ENCODE results near the gene SMURF2.
A peak's percentile ranks its signal among the peaks of the same experiment; 100 is the strongest.

The SMURF2 gene

DNA sequence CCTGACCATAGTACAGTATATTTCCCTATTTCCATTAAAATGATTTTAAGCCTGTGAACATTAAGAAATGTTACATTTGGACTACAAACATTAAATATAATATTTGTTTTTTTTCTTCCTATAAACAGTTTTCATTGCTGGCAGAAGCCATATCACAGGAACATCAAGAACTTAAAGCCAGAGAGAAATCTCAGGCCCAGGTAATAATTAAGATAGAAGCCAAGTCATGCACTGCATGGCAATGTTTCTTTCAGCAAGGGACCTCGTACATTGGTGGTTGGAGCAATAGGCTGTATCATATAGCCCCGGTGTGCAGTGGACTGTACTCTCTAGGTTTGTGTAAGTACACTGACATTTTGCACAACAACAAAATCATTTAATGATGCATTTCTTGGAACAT lies 125.2 kb downstream of the SMURF2 start:
- no peak for DNase-seq (ENCODE audit: low spot score)

DNA sequence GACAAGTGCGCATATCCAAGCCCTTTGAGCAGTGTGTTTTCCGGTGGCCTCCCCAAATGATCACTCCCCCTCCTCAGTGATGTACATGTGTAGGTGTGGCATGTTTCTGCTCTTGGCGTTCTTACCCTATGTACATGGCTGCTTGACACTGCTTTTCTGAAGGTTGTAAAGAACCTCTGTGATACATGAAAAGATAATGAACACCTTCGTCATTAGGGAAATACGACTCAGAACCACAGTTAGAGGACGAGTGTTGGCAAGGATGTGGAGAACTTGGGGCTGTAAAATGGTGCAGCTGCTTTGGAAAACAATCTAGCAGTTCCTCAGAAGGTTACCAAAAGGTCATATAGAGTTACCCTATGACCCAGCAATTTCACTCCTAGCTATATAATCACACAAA lies 126.8 kb downstream of the SMURF2 start:
- no peak for DNase-seq (ENCODE audit: low spot score)

DNA sequence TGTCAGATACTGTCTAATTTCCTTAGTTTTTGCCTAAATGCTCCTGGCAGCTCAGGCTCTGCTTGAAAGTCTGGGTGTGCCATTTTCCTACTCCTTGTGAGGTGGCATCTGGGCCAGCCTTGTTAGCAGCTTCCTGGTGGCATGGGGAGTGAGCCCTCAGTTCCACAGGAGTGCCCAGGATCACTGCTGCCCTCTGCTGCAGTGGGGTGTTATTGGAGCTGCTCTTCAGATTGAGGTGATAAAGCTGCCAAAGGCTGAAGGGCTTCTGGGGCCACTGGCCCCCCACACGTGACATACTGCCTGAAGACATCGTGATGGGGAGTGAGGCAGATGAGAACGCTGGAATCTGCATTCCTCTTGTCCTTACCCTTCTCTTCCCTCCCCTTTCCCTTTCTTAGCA lies 127.9 kb downstream of the SMURF2 start:
- DNase-seq (ENCODE audit: low spot score) = peak; percentile 11

DNA sequence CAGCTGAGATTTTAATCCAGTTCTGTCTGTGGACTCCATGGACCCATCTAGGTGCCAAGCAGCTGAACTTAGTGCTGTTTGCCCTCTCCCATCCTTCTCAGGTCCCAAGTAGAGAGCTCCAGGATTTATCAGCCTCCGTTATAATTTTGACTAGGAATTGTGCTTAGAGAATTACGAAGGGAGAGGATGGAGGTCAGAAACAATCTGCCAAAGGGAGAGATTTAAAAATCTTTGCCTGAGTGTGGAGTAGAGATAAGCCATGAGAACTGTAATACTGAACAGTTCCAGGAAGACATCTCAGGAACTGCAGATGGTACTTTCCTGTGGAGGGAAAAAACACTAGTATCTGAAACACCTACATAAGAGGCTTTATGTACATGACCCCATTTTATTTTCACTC lies 128.3 kb downstream of the SMURF2 start:
- no peak for DNase-seq (ENCODE audit: low spot score)

DNA sequence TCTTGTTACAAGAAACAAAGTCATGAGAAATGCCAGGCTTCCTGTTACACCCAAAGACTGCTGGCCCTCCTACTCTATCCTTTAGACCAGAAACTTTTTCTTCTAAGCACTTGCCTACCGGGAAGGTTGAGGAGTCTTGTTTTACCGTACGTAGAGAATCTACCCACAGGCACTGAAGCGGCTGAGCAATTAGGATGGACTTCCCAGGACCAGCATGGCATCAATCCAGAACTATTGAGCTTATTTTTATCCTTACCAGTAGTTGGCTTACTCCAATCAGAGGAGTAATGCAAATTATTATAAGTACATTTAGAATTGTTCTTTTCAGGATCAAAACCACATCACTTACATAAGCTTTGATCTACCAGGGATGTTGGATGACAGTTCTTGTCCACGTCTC lies 129.7 kb downstream of the SMURF2 start:
- DNase-seq (ENCODE audit: low spot score) = no peak

DNA sequence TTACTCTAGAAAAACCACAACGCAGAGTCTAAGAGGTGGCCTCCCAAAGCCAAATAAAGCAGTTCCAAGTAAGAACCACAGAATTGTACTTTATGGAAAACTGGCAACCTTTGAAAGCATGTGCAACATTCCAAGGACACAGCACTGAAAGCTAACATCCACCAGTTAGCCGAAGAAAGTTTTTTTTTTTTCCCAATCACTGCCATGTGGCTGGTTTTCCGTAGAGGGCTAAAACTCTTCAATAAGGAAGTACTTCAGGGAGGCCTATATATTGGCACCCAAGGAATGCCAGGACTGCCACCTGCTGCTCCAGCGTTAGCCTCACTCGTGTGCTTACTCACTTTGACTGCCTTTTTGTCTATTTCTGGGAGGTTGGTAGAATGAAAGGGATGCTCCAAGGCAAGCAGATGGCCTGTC lies 130.1 kb downstream of the SMURF2 start:
- DNase-seq (ENCODE audit: low spot score) = peak; percentile 52

DNA sequence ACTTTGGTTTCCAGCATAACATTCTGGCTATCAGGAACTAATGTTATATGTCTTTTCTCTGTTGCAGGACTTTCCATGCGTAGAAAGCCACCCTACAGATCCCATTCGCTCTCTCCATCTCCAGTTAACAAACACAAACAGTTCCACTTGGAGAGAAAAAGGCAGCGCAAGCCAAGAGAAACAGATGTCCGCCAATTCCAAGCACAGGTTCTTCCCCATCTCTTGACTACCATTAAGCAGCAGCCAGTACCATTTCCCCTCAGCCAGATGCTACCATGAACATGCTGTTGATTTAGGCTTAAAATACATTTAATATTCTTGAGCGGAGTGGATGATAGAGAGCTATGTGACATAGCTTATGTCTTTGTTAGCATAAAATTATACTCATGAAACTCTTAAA lies 132.9 kb downstream of the SMURF2 start:
- DNase-seq (ENCODE audit: low spot score) = no peak

DNA sequence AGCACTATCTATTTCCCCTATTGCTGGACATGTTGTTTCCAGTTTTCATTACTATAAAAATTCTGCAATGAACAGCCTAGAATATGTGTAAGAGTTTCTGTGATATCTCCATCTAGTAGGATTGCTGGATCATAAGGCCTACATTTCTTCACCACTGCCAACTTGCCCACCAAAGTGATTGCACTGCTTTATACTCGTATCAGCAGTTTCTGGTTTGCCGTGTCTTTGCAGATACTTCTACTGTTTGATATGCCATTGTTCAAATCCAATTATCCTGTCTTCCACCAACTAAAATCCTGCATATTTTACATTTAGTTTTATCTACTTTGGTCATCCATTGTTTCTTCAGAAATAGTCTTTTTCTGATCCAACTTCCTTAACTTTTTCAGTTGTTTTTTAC lies 134.2 kb downstream of the SMURF2 start:
- no peak for DNase-seq (ENCODE audit: low spot score)

DNA sequence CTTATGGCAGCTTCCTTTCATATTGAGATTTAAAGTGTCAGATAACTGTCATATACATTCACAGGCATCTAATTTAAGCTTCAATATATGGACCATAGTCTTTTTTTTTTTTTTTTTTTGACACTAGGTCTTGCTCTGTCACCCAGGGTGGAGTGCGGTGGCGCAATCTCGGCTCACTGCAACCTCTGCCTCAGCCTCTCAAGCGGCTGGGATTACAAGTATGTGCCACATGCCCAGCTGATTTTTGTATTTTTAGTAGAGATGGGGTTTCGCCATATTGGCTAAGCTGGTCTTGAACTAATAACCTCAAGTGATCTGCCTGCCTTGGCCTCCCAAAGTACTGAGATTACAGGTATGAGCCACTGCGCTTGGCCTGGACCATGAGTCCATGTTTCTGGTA lies 141.7 kb downstream of the SMURF2 start:
- no peak for DNase-seq (ENCODE audit: low spot score)

DNA sequence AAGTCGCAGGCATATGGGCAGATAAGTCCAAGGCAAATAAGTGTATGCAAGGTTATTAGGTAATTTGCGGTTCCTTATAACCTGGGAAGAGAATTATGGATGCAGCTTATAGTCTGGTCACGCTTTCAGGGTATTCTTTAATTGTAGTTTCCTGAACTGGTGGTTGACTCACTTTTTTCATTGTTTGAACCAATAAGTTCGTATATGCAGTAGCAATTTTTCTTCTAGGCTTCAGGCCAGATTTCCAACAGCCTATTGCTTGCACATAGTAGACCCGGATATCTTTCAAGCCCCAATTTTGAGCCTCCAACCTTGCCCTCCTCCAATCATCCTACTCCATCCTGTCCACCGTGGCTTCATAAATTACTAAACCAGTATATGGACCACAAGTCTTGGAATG lies 142.5 kb downstream of the SMURF2 start:
- DNase-seq (ENCODE audit: low spot score) = no peak

DNA sequence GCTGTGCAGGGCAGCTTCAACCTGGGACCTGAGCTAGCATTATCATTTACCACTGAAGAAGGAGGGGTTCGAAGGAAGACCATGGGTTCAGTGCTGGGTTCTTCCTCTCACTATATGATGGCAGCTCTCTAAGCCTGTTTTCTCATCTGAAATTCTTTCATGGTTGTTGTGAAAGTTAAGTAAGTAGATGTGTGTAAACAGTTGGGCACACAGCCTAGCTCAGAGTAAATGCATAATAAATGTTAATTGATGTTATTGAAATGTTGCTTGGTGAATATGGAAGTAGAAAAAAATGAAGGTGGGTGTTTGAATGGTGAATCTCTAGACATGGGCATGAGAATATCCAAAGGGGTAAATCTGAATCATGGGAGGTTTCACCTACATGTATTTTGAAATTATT lies 146.3 kb downstream of the SMURF2 start:
- DNase-seq (ENCODE audit: low spot score) = no peak

DNA sequence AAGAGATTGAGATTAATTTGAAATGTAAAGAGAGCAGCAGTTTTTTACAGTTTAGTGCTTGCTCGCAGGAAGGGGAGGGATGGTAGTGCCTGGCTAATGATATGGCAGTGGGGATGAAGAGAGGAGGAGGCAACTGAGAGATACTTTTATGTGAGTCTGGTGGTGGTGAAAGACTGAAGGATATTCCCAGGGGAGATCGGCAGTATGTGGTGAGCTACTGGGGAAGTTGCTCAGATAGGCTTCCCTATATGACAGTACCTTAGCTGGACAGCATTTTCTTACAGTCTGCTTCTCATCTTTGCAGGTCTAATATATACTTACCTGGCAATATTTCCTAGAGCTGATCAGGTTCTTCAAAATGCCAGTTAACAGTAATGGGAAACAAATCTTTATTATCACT lies 146.7 kb downstream of the SMURF2 start:
- DNase-seq (ENCODE audit: low spot score) = no peak

DNA sequence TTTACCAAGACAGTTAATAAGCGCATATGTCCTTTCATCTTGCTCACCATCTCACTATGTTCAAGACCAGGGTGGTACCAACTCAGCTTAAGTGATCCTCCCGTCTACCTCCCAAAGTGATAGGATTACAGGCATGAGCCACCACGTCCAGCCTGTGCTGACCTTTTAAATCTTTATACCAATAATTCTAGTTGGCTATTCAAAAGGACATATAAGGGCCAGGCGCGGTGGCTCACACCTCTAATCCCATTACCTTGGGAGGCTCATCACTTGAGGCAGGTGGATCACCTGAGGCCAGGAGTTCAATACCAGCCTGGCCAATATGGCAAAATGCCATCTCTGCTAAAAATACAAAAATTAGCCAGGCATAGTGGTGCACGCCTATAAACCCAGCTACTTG lies 152.9 kb downstream of the SMURF2 start:
- DNase-seq (ENCODE audit: low spot score) = no peak

DNA sequence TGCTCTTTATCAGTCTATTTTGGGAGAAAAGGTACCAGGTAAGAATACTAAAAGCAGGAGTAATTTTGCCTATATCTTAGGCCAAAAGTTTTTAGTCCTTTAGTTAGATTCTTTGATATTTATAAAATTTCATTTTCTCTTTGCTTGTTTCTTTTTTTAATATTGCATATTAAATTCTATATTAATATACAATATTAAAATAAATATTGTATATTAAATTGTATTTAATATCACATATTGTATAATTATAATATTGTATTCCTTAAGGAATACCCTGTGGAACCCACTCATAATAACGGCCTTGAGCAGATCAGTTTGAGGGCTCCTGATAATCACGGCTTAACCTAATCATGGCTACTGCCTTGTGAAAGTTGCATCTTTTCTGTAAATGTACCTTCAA lies 153.4 kb downstream of the SMURF2 start:
- DNase-seq (ENCODE audit: low spot score) = no peak

DNA sequence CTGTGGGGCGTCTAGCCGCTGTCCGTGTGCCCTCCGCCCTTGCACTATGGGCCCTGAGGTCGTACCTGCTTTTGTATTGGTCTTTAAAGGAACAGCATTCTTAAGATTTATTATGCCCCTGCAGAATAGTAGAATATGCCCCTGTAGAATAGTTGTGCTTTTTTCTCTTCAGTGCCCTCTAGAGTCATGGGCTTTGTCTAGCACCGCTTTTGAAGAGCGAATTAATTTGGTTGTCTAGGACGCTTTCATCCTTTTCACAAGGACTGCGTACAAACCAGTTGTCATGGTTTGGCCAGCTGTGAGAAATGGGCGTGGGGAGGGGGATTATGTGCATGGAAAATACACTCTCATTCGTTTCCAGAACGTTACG lies 154.7 kb downstream of the SMURF2 start:
- peak; percentile 68 for DNase-seq (ENCODE audit: low spot score)

DNA sequence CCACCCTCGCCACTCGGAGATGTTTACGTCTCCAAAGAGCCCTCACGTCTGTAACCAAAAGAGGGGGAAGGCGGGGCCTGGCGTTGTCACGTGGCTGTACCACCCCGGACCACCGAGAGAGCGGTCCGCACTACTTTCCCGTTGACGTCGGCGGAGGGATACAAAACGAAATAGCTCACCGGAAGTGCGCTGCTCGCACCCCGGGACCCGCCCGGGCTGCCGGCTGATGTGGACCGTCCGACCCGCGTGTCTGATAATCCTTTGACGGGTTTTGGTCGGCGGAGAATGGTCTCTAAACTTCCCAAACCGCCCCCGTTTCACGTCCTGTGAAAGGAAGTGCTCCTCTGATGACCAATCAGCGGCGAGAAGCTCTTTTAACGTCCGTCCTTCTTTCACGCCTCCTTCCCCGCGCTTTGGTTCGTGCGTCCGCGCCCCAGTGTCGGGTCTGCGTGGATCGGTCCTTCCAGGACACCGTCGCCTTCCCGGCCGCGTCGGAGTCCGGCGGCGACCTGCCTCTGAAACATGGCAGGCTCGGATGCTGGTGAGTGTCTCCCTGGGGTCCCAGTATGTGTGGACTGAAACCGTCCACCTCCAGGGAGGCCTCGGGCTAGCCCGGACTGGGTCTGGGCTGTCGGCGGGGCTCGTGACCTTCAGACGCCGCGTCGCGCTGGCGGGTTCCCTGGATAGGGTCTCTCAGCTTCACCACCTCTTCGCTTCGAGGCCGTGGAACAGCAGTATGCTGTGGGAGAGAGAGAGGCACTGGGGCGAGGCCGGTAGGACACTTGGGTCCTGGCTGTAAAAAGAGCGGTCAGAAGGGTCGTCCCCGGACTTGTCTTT lies 155.3 kb downstream of the SMURF2 start, which contains the start of gene CEP95:
Gene CEP95, plus strand, starts transcription at position 402 of the 837 bp plus-strand sequence. Its CDS starts 121 bp downstream, at position 523.
- peak; percentile 94 for DNase-seq (ENCODE audit: low spot score)

DNA sequence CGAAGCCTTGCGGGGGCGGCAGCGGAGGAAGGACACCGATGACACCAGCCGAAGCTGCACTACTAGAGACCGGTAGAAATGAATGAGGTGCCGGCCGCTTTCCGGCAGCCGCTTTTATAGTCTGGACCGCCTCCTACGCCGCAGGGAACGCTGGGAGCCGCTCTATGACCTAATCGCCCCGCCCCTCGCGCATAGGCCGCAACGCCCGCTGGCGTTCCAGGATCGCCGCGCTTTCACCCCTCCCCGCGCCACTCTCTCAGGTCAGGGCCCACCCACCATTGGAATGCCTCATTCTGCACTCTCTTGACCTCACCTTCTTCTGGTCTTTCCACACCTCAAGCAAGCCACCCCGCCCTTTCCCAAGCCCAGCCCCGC lies 155.9 kb downstream of the SMURF2 start, which contains the start of gene DDX5:
Gene DDX5, minus strand, starts transcription at position 89 of the 375 bp plus-strand sequence. CDS start 170 bp downstream, outside the sequence.
- DNase-seq (ENCODE audit: low spot score) = peak; percentile 95

DNA sequence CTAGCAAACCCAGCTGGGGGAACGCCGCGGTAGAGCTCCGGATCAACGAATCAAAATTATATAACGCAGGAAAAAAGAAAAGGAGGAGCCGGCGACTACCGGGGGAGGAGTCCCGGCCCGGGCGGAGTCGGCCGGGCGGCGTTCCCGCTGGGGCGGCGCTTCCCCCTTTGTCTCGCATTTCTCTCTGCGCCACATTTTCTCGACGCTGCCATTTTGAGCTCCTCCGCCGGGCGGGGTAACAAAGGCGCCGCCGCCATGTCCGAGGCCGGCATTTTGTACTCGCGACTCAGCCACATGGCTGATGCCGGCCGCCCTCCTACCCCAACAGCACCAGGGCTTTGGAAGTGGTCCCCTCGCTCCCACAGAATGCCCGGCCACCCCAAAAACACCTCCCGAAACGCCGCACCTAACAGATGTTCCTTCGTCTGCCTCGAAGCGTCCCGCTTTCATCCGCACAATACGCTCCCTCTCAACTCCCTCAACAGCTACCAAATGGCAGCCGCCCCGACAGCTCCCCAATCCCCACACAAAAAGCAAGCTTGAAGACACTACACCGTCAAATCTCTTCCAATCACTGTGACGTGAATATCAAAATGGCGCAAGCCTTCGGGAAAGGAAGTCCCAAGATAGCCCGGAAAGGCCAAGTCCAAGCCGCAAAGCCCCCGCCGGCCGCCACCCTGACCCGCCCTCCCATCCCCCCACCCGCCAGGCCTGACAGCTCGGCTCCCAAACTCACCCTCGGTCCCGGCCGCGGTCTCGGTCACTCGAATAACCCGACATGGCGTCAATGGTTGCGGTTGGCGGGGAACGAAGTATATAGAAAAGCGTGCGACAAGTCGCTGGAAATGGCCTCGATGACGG lies 156.5 kb downstream of the SMURF2 start:
- DNase-seq (ENCODE audit: low spot score) = peak; percentile 91

DNA sequence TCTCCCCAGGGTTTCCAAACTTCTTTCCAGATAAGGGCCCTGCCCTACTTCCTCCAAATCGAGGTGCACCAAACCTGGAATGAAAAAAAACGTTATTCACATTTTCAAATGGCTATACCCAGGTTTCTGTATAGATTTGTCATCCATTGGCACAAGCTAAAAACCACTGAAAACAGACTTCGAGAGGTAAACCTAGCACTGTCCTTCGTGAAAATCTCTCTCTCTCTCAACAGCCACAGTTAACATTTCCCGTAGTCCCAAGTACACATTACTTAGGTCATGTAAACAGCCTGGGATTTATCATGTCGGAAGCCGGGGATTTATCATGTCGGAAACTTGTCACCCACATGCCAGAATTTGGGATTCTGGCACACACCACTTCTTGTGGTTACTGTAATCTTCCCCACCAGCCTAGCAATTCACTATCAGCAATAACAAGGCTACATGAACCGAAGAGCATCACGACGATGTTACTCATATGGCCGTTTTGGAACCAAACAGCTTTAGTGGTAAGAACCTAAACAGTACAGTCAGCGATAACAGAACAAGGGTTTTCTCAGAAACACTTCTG lies 157.3 kb downstream of the SMURF2 start:
- no peak for DNase-seq (ENCODE audit: low spot score)

DNA sequence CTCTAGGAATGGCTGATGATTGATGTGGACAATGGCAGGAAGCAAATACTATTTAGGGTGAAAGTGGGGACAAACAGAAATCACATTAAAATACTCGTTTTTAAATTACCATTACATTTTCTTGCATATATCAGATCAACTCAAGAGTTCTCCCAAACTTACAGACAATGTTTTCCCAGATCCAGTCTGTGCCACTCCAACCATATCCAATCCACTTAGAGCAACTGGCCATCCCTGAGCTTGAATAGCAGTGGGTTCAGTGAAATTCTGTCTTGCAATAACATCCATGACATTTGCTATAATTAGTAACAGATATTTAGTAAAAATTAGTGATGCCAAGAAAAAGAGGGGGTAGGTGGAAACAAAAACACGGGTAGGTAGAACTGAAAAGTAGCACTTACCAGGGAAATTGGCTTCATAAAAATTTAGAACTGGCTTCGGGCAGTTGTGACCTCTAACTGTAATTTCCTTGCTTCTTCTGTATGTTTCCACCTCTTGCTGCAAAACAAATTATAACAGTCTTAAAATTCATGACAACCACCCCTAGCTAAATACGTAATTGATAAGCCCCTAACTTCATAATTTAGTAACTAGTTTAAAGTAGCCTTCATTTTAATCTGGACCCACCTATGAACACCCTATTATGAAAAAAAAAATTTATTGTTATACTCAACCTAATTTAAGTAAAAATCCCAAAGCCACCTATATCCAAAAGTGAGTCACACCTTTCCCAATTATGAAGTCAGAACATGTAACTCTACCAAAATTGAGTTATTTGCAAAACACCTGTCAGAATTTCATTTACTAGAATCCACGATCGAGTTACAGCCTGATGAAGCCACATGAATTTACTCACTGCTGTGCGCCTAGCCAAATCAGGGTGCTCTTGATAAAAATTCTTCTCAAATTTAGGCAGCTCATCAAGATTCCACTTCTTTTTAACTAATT lies 158.0 kb downstream of the SMURF2 start:
- DNase-seq (ENCODE audit: low spot score) = no peak

DNA sequence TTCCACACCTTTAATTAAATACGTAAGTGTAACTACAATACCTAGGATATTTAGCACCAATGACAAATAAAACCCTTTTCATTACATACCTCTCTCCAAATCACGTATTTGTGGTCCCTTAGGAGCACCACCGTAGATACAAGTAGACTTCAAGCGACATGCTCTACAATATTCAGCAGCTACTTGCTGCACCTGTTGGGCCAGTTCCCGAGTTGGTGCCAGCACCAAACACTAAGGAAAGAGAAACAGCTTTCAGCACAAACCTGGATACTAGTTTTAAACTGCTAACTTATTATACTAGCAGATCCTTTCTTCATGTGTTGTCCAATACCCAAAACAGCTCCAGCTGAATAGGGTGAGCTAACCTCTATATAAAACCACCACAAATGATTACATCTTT lies 158.8 kb downstream of the SMURF2 start:
- no peak for DNase-seq (ENCODE audit: low spot score)

DNA sequence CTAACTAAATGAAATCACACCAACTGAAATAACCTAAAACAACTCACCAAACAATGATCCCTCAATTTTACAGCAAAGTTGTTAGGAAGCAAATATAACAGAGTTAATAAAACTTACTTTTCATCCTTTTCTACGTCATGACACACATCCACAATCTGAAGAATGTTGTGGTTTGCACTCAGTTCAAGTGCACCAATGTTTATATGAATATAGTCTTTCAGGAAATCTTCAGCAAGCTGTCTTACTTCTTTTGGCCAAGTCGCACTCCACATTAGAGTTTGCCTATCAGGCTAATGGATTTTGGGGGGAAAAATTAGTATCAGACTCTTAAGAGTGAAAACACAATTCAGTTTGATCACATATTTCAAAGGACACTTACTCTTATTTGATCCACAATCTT lies 159.3 kb downstream of the SMURF2 start:
- DNase-seq (ENCODE audit: low spot score) = no peak

All from GM03348 (cell line).